GM18951 (cell line): Measurements from ENCODE around the gene WNT6.

Source experiments
- POLR2A ChIP-seq: IDR thresholded peaks from 4 replicates; pipeline ENCODE4 v1.6.1; 2011; ENCODE audit warnings: mild to moderate bottlenecking; ENCODE audit not compliant: insufficient read length, insufficient read depth; ENCODE audit errors: extremely low read depth
- in situ Hi-C: fragments of 300-500 bp; cut with MboI; formaldehyde crosslinking; loops from one replicate; pipeline ENCODE4 v1.12.0; 2022; ENCODE audit warnings: low sequenced_read_pairs, mixed read lengths, inconsistent platforms; ENCODE audit not compliant: unreplicated experiment

The WNT6 gene

GRCh38 chr2:218822622-218823021 is 37.0 kb upstream of the WNT6 start:
- in situ Hi-C loops, result no loop called here

GRCh38 chr2:218823196-218823855 is 36.3 kb upstream of the WNT6 start:
- in situ Hi-C loops, result no loop called here
- TF ChIP-seq POLR2A, result no peak

More at GRCh38 chr2:218822622-218823021, 37.0 kb upstream of the WNT6 start:
- no peak for TF ChIP-seq POLR2A

- in situ Hi-C loops, result no loop called here
- TF ChIP-seq POLR2A, result no peak
These were observed 35.6 kb upstream of the WNT6 start for GRCh38 chr2:218824004-218824403.

GRCh38 chr2:218826791-218827190 is 32.8 kb upstream of the WNT6 start:
- in situ Hi-C loops, result loop anchor here (25.0 kb wide), 1 partner anchor 414 kb away; the partner anchor contains the start of gene VIL1
- no peak for TF ChIP-seq POLR2A

- no peak for TF ChIP-seq POLR2A
- in situ Hi-C loops, result loop anchor here (25.0 kb wide), 1 partner anchor 416 kb away; the partner anchor contains the start of gene VIL1
These were observed 31.7 kb upstream of the WNT6 start for GRCh38 chr2:218827701-218828476.

GRCh38 chr2:218828477-218828778 is 31.2 kb upstream of the WNT6 start:
- in situ Hi-C loops, result loop anchor here (25.0 kb wide), 1 partner anchor 416 kb away; the partner anchor contains the start of gene VIL1
- no peak for TF ChIP-seq POLR2A

- in situ Hi-C loops, result loop anchor here (25.0 kb wide), 1 partner anchor 418 kb away; the partner anchor contains the start of gene VIL1
- TF ChIP-seq POLR2A, result no peak
These were observed 29.6 kb upstream of the WNT6 start for GRCh38 chr2:218829868-218830451.

GRCh38 chr2:218830526-218831306 is 28.9 kb upstream of the WNT6 start:
- in situ Hi-C loops, result loop anchor here (25.0 kb wide), 1 partner anchor 418 kb away; the partner anchor contains the start of gene VIL1
- TF ChIP-seq POLR2A, result no peak

GRCh38 chr2:218831378-218831990 is 28.1 kb upstream of the WNT6 start, which contains the start of gene PRKAG3:
PRKAG3 (minus strand) TSS chr2:218831803.
- in situ Hi-C loops, result loop anchor here (25.0 kb wide), 1 partner anchor 419 kb away; the partner anchor contains the start of gene VIL1
- no peak for TF ChIP-seq POLR2A

- TF ChIP-seq POLR2A, result no peak
- in situ Hi-C loops, result loop anchor here (25.0 kb wide), 1 partner anchor 420 kb away; the partner anchor contains the start of gene VIL1
These were observed 27.5 kb upstream of the WNT6 start for GRCh38 chr2:218832081-218832480.

- in situ Hi-C loops, result loop anchor here (25.0 kb wide), 1 partner anchor 420 kb away; the partner anchor contains the start of gene VIL1
- no peak for TF ChIP-seq POLR2A
These were observed 27.1 kb upstream of the WNT6 start for GRCh38 chr2:218832520-218832919.

GRCh38 chr2:218833023-218833609 is 26.5 kb upstream of the WNT6 start:
- in situ Hi-C loops, result loop anchor here (25.0 kb wide), 1 partner anchor 421 kb away; the partner anchor contains the start of gene VIL1
- no peak for TF ChIP-seq POLR2A

- TF ChIP-seq POLR2A, result no peak
These were observed 24.9 kb upstream of the WNT6 start for GRCh38 chr2:218834685-218835084.

More at GRCh38 chr2:218834685-218835084, 24.9 kb upstream of the WNT6 start:
- in situ Hi-C loops, result loop anchor here (25.0 kb wide), 1 partner anchor 422 kb away; the partner anchor contains the start of gene VIL1
